Astrocyte (in vitro differentiated cells and primary cell): ENCODE measurements around the gene IFNA13. TPM values are rescaled to one million over a fixed set of nuclear protein-coding genes. Genes with fewer than 3 reads are reported as not detected.

Source experiments
- DNase-seq: peaks from one replicate; pipeline ENCODE4 v3.0.0-alpha.2; 2010; ENCODE audit warnings: low read depth
- FAIRE-seq: peaks from 2 replicates; lab custom pipeline; 2011; peaks lifted over from hg19 to GRCh38; lab: Jason Lieb, UNC
- H2AFZ ChIP-seq: 2 replicates; pipeline ENCODE4 v1.6.0; 2012; ENCODE audit warnings: low read depth, low read length, inconsistent platforms
- H3K27ac ChIP-seq: 2 replicates; pipeline ENCODE4 v1.5.1; 2011; ENCODE audit warnings: low read depth, low read length, inconsistent platforms
- H3K27me3 ChIP-seq: 2 replicates; pipeline ENCODE4 v1.6.0; 2011; ENCODE audit warnings: low read length, inconsistent platforms; ENCODE audit not compliant: insufficient read depth
- H3K36me3 ChIP-seq: 2 replicates; pipeline ENCODE4 v1.5.1; 2011; ENCODE audit warnings: low read length, inconsistent platforms; ENCODE audit not compliant: insufficient read depth
- H3K4me1 ChIP-seq: 2 replicates; pipeline ENCODE4 v1.5.1; 2011; ENCODE audit warnings: low read length, inconsistent platforms; ENCODE audit not compliant: insufficient read depth
- H3K4me2 ChIP-seq: 2 replicates; pipeline ENCODE4 v1.6.0; 2012; ENCODE audit warnings: low read length, inconsistent platforms
- H3K4me3 ChIP-seq: 2 replicates; pipeline ENCODE4 v1.5.1; 2011; ENCODE audit warnings: low read depth, mild to moderate bottlenecking, low read length, inconsistent platforms; ENCODE audit not compliant: insufficient read depth
- H3K79me2 ChIP-seq: 2 replicates; pipeline ENCODE4 v1.6.0; 2012; ENCODE audit warnings: mild to moderate bottlenecking, low read length, inconsistent platforms; ENCODE audit not compliant: insufficient read depth
- H3K9ac ChIP-seq: 2 replicates; pipeline ENCODE4 v1.6.0; 2012; ENCODE audit warnings: mild to moderate bottlenecking, low read length, inconsistent platforms
- H3K9me3 ChIP-seq: 2 replicates; pipeline ENCODE4 v1.5.1; 2012; ENCODE audit warnings: low read depth, mild to moderate bottlenecking, low read length, inconsistent platforms; ENCODE audit not compliant: insufficient read depth
- H4K20me1 ChIP-seq: 2 replicates; pipeline ENCODE4 v1.6.0; 2012; ENCODE audit warnings: low read length, inconsistent platforms; ENCODE audit not compliant: insufficient read depth
- H3K27ac Mint-ChIP-seq: one replicate; pipeline ENCODE4 v1.8.0; 2021; ENCODE audit warnings: mild to moderate bottlenecking, mixed read lengths; ENCODE audit not compliant: unreplicated experiment
- H3K27me3 Mint-ChIP-seq: one replicate; pipeline ENCODE4 v1.8.0; 2021; ENCODE audit warnings: low read depth, mixed read lengths; ENCODE audit not compliant: unreplicated experiment
- H3K36me3 Mint-ChIP-seq: one replicate; pipeline ENCODE4 v1.8.0; 2021; ENCODE audit warnings: low read depth, mixed read lengths; ENCODE audit not compliant: unreplicated experiment
- H3K4me1 Mint-ChIP-seq: one replicate; pipeline ENCODE4 v1.8.0; 2021; ENCODE audit warnings: low read depth, mixed read lengths; ENCODE audit not compliant: unreplicated experiment
- H3K4me3 Mint-ChIP-seq: one replicate; pipeline ENCODE4 v1.8.0; 2021; ENCODE audit warnings: mild to moderate bottlenecking, moderate library complexity, mixed read lengths; ENCODE audit not compliant: unreplicated experiment
- H3K9me3 Mint-ChIP-seq: one replicate; pipeline ENCODE4 v1.8.0; 2021; ENCODE audit warnings: mild to moderate bottlenecking, mixed read lengths; ENCODE audit not compliant: unreplicated experiment
- EZH2 ChIP-seq: IDR thresholded peaks from 2 replicates; pipeline ENCODE4 v1.6.1; 2012; ENCODE audit warnings: mild to moderate bottlenecking, low read length, inconsistent platforms; ENCODE audit not compliant: insufficient read depth
- total RNA-seq: library from RNA; stranded (reverse); gene quantifications from 2 replicates; pipeline ENCODE4 v1.2.1, GENCODE V29; 2021
- TF ChIP-seq, protein P1 (sequence below): IDR thresholded peaks from 2 replicates; pipeline ENCODE4 v1.5.1; 2011; ENCODE audit warnings: low read depth, mild to moderate bottlenecking, inconsistent platforms, low read length, moderate library complexity; ENCODE audit not compliant: insufficient read depth

IFNA13 gene
- total RNA-seq, 1 donor from 2014 or later = not detected

DNA sequence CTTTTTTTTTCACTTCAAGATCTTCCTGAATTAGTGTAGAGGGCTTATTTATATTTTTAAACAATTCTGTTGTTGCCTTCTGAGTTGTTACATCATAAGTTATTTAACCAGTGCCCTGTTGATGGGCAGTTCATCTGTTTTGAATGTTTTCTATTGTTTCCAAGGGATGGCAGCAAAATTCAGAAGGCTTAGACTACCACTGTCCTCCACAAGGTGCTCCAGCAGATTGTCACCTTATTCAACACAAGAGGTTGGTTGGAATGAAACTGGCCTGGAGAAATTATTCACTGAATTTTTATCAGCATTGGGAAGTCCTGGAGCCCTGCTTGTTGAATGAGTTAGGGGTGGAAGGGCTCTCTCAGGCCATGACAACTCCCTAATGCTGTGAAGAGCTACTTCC is 31.4 kb downstream of the IFNA13 start:
- H3K36me3 Mint-ChIP-seq = peaks cover 11% of the 10 kb centered on the region
- H3K9me3 Mint-ChIP-seq = no peaks in the 10 kb centered on the region
- no peak for TF ChIP-seq EZH2
- TF ChIP-seq, protein P1, sequence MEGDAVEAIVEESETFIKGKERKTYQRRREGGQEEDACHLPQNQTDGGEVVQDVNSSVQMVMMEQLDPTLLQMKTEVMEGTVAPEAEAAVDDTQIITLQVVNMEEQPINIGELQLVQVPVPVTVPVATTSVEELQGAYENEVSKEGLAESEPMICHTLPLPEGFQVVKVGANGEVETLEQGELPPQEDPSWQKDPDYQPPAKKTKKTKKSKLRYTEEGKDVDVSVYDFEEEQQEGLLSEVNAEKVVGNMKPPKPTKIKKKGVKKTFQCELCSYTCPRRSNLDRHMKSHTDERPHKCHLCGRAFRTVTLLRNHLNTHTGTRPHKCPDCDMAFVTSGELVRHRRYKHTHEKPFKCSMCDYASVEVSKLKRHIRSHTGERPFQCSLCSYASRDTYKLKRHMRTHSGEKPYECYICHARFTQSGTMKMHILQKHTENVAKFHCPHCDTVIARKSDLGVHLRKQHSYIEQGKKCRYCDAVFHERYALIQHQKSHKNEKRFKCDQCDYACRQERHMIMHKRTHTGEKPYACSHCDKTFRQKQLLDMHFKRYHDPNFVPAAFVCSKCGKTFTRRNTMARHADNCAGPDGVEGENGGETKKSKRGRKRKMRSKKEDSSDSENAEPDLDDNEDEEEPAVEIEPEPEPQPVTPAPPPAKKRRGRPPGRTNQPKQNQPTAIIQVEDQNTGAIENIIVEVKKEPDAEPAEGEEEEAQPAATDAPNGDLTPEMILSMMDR = no peak
- Histone ChIP-seq H4K20me1 (peaks cover 28% of the 10 kb centered on the region), H3K9me3 (no peaks in the 10 kb centered on the region), H3K79me2 (peaks cover 38% of the 10 kb centered on the region), H2AFZ (no peak overlapping the region), H3K4me1 (peaks cover 17% of the 10 kb centered on the region), H3K27me3 (no peaks in the 10 kb centered on the region), H3K4me3 (no peak overlapping the region), H3K27ac (no peak overlapping the region), H3K9ac (no peak overlapping the region), H3K4me2 (no peak overlapping the region), H3K36me3 (no peaks in the 10 kb centered on the region)
- no peaks in the 10 kb centered on the region for H3K27me3 Mint-ChIP-seq
- H3K4me1 Mint-ChIP-seq = peaks cover 24% of the 10 kb centered on the region
- DNase-seq (no peak), FAIRE-seq (no peak)
- H3K4me3 Mint-ChIP-seq = peak overlapping the region; percentile 92
- H3K27ac Mint-ChIP-seq = no peak overlapping the region

DNA sequence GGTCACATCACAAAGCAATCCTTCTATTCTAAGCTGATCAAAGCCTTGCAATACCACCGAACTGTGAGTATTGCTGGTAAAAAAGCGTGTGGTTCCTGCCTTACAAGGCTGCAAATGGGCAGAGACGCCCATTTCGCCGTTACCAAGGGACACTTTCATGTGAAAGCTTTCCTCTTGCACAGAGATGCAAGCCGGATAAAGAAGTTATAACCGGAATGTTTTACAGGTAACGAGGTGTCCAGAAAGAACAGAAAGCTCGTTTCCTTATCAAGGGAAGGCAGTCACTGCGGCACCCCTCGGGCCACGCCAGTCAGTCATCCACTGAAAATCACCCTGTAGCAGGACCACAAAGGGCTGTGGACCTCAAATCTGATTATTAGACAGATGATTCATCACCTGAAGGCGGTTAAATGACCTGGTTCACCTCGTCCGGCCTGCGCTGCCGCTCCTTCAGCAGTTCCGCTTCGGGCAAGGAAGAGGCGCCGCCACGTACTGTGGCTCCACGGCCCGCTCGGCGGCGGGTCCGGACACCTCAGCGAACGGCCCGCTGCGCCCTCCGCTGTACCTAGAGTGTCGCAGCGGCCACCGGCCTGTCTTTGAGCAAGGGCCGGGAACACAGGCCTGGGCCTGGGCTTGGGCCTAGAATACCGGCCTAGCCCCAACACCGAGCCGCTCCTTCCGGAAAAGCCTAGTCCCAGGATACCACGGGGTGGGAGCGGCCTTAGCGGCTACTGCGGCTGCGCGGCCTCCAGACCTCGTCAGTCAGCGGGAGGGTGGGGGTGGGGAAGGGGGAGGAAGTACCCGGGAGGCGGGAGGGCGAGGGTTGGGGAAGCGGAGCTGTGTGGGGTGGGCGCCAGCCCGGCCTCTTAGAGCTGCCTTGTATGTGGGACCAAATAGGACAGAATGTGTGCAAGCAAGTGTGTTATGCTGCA is 32.9 kb downstream of the IFNA13 start, which contains the start of gene KLHL9:
Gene KLHL9 (minus strand): TSS at position 704 of the 932 bp plus-strand sequence. CDS start 545 bp downstream, at position 159.
- Mint-ChIP-seq H3K4me3 (peak within 1 kb of the TSS; percentile 92), H3K4me1 (peaks cover 29% of the 10 kb centered on the region), H3K27ac (peak within 1 kb of the TSS; percentile 95), H3K27me3 (no peaks in the 10 kb centered on the region), H3K36me3 (peaks cover 11% of the 10 kb centered on the region), H3K9me3 (no peaks in the 10 kb centered on the region)
- H3K4me2 ChIP-seq = peak within 1 kb of the TSS; percentile 92
- peak within 1 kb of the TSS; percentile 95 for H3K4me3 ChIP-seq
- peak within 1 kb of the TSS; percentile 93 for H2AFZ ChIP-seq
- peaks cover 53% of the 10 kb centered on the region for H3K79me2 ChIP-seq
- no peaks in the 10 kb centered on the region for H3K27me3 ChIP-seq
- TF ChIP-seq, protein P1 = no peak
- no peak for TF ChIP-seq EZH2
- peaks cover 17% of the 10 kb centered on the region for H3K4me1 ChIP-seq
- no peaks in the 10 kb centered on the region for H3K9me3 ChIP-seq
- H3K36me3 ChIP-seq = peaks cover 5% of the 10 kb centered on the region
- H3K9ac ChIP-seq = peak within 1 kb of the TSS; percentile 97
- peak within 1 kb of the TSS; percentile 93 for H3K27ac ChIP-seq
- DNase-seq = peak; percentile 80
- FAIRE-seq = peak; percentile 23
- H4K20me1 ChIP-seq = peaks cover 43% of the 10 kb centered on the region
